HG03354 (cell line): ENCODE measurements around the gene PKD1L1.
"Not testable (repeated sequence)": the region's sequence is repeated elsewhere in the genome, so short reads cannot be mapped to it uniquely, and the experiment has no call there.

Experiments
- ATAC-seq: cut with Tn5 transposase; IDR thresholded peaks from one replicate; pipeline ENCODE4 v1.9.1; 2021; ENCODE audit warnings: mild to moderate bottlenecking; ENCODE audit not compliant: unreplicated experiment, poor library complexity, severe bottlenecking

Gene PKD1L1

GRCh38 chr7:47940088-47941013, 7.9 kb downstream of the PKD1L1 start:
- ATAC-seq: no peak

GRCh38 chr7:47939425-47940036, 8.7 kb downstream of the PKD1L1 start:
- ATAC-seq: no peak

- no peak for ATAC-seq
These were observed 9.6 kb downstream of the PKD1L1 start for GRCh38 chr7:47938574-47939165.

- ATAC-seq: peak; percentile 53
These were observed 10.3 kb downstream of the PKD1L1 start for GRCh38 chr7:47937711-47938573.

GRCh38 chr7:47937065-47937687, 11.1 kb downstream of the PKD1L1 start:
- peak; percentile 95 for ATAC-seq

GRCh38 chr7:47936323-47936722, 11.9 kb downstream of the PKD1L1 start:
- no peak for ATAC-seq

GRCh38 chr7:47935336-47935735, 12.9 kb downstream of the PKD1L1 start:
- ATAC-seq: no peak

- no peak for ATAC-seq
These were observed 13.4 kb downstream of the PKD1L1 start for GRCh38 chr7:47934831-47935230.

- no peak for ATAC-seq
These were observed 15.1 kb downstream of the PKD1L1 start for GRCh38 chr7:47933215-47933614.

- ATAC-seq: no peak
These were observed 15.7 kb downstream of the PKD1L1 start for GRCh38 chr7:47932466-47933037.

GRCh38 chr7:47932016-47932415, 16.2 kb downstream of the PKD1L1 start:
- ATAC-seq: no peak

GRCh38 chr7:47931005-47932004, 17.0 kb downstream of the PKD1L1 start:
- ATAC-seq: no peak

GRCh38 chr7:47924266-47924665, 24.0 kb downstream of the PKD1L1 start:
- ATAC-seq: no peak

GRCh38 chr7:47923081-47923875, 25.0 kb downstream of the PKD1L1 start:
- not testable (repeated sequence) for ATAC-seq

- not testable (repeated sequence) for ATAC-seq
These were observed 31.8 kb downstream of the PKD1L1 start for GRCh38 chr7:47916514-47916913.

GRCh38 chr7:47915616-47915976, 32.7 kb downstream of the PKD1L1 start:
- ATAC-seq: no peak
